NCI-H146 (cell line): ENCODE data around the gene KANSL1L.
A peak's percentile ranks its signal among the peaks of the same experiment; 100 is the strongest.

Experiments
- DNase-seq: peaks from one replicate; lab custom pipeline; 2025; lab: John Stamatoyannopoulos, UW

KANSL1L gene

GRCh38 chr2:210063306-210063705 lies 107.9 kb downstream of the KANSL1L start:
- no peak for DNase-seq

GRCh38 chr2:210055825-210056224 lies 115.4 kb downstream of the KANSL1L start:
- DNase-seq = no peak

GRCh38 chr2:210054696-210055095 lies 116.5 kb downstream of the KANSL1L start:
- DNase-seq = no peak

GRCh38 chr2:210050885-210051284 lies 120.3 kb downstream of the KANSL1L start:
- DNase-seq = no peak

GRCh38 chr2:210049831-210050230 lies 121.4 kb downstream of the KANSL1L start:
- DNase-seq = no peak

- DNase-seq = no peak
Measured at GRCh38 chr2:210046851-210047500, 124.2 kb downstream of the KANSL1L start.

- DNase-seq = no peak
Measured at GRCh38 chr2:210038078-210038477, 133.1 kb downstream of the KANSL1L start.

GRCh38 chr2:210035679-210036078 lies 135.5 kb downstream of the KANSL1L start:
- DNase-seq = no peak

GRCh38 chr2:210034087-210034683 lies 137.0 kb downstream of the KANSL1L start:
- DNase-seq = no peak

GRCh38 chr2:210028178-210028577 lies 143.0 kb downstream of the KANSL1L start:
- DNase-seq = no peak

- no peak for DNase-seq
Measured at GRCh38 chr2:210027608-210028007, 143.6 kb downstream of the KANSL1L start.

- DNase-seq = no peak
Measured at GRCh38 chr2:210022824-210023223, 148.4 kb downstream of the KANSL1L start.

GRCh38 chr2:210020138-210020537 lies 151.1 kb downstream of the KANSL1L start:
- no peak for DNase-seq

GRCh38 chr2:210009896-210010295 lies 161.3 kb downstream of the KANSL1L start:
- no peak for DNase-seq

GRCh38 chr2:210009126-210009525 lies 162.1 kb downstream of the KANSL1L start:
- no peak for DNase-seq

GRCh38 chr2:210007895-210008294 lies 163.3 kb downstream of the KANSL1L start:
- DNase-seq = no peak

- no peak for DNase-seq
Measured at GRCh38 chr2:210004881-210005280, 166.3 kb downstream of the KANSL1L start.

- no peak for DNase-seq
Measured at GRCh38 chr2:210003359-210003758, 167.8 kb downstream of the KANSL1L start.

- DNase-seq = peak; percentile 89
Measured at GRCh38 chr2:210002158-210003157, 168.8 kb downstream of the KANSL1L start, which contains the start of gene RPE. Gene RPE, plus strand, starts transcription at chr2:210002638. Its CDS starts 24 bp downstream, at chr2:210002662.

- DNase-seq = no peak
Measured at GRCh38 chr2:210000464-210001324, 170.5 kb downstream of the KANSL1L start.

GRCh38 chr2:209998596-209998995 lies 172.6 kb downstream of the KANSL1L start:
- no peak for DNase-seq

GRCh38 chr2:209993968-209994367 lies 177.2 kb downstream of the KANSL1L start:
- DNase-seq = no peak
